Mammary epithelial cell (primary cell): Measurements from ENCODE around the gene DGKD.

Experiments used
- CTCF ChIP-seq, 2 donors: IDR thresholded peaks in 1 of 2; conservative IDR thresholded peaks in 1 of 2; 2 replicates each; pipeline ENCODE4 v1.5.1; 2011 to 2012; ENCODE audit warnings: inconsistent platforms in 2 of 2, low read length in 2 of 2, mild to moderate bottlenecking in 2 of 2, control low read depth in 1 of 2, low read depth in 1 of 2; ENCODE audit not compliant: insufficient read depth in 1 of 2; ENCODE audit errors: extremely low read depth in 1 of 2
- EZH2 ChIP-seq: IDR thresholded peaks from 2 replicates; pipeline ENCODE4 v1.6.1; 2012; ENCODE audit warnings: low read length, inconsistent platforms, borderline replicate concordance

GRCh38 chr2:233416199-233416598, 61.9 kb downstream of the DGKD start:
- no peak for TF ChIP-seq EZH2
- TF ChIP-seq CTCF (conservative IDR thresholded peaks at IDR 0.05 in 1 of 2, IDR thresholded peaks at IDR 0.05 in 1 of 2; ENCODE audit: extremely low read depth in 1 of 2, insufficient read depth in 1 of 2, low read depth in 1 of 2, low read length in 2 of 2), result no peak
